Smooth muscle cell (in vitro differentiated cells): ENCODE measurements around the gene HOXB1. TPM values are rescaled to one million over a fixed set of nuclear protein-coding genes. Genes with fewer than 3 reads are reported as not detected.

Source experiments
- DNase-seq: peaks from one replicate; lab custom pipeline; 2025; ENCODE audit not compliant: unreplicated experiment; lab: John Stamatoyannopoulos, UW
- H2AFZ ChIP-seq: fragments of 200-600 bp; sonication (generic); 2 replicates; pipeline ENCODE4 v1.6.0; 2016; ENCODE audit warnings: antibody characterized with exemption, low read depth, mild to moderate bottlenecking
- H3F3A ChIP-seq: fragments of 200-600 bp; sonication (generic); 2 replicates; pipeline ENCODE4 v1.6.0; 2017; ENCODE audit warnings: antibody characterized with exemption, low read depth
- H3K27ac ChIP-seq: fragments of 200-600 bp; sonication (generic); 2 replicates; pipeline ENCODE4 v1.5.1; 2016; ENCODE audit warnings: low read depth, mild to moderate bottlenecking
- H3K27me3 ChIP-seq: fragments of 200-600 bp; sonication (generic); 2 replicates; pipeline ENCODE4 v1.6.1; 2016; ENCODE audit warnings: low read depth, mild to moderate bottlenecking
- H3K36me3 ChIP-seq: fragments of 200-600 bp; sonication (generic); 2 replicates; pipeline ENCODE4 v1.5.1; 2016; ENCODE audit warnings: low read depth
- H3K4me1 ChIP-seq: fragments of 200-600 bp; sonication (generic); 2 replicates; pipeline ENCODE4 v1.5.1; 2016; ENCODE audit warnings: low read depth
- H3K4me2 ChIP-seq: fragments of 200-600 bp; sonication (generic); 2 replicates; pipeline ENCODE4 v1.6.0; 2016; ENCODE audit warnings: mild to moderate bottlenecking
- H3K4me3 ChIP-seq: fragments of 200-600 bp; sonication (generic); 2 replicates; pipeline ENCODE4 v1.5.1; 2016; ENCODE audit warnings: mild to moderate bottlenecking
- H3K79me2 ChIP-seq: fragments of 200-600 bp; sonication (generic); 2 replicates; pipeline ENCODE4 v1.6.0; 2016; ENCODE audit warnings: low read depth, mild to moderate bottlenecking
- H3K9ac ChIP-seq: fragments of 200-600 bp; sonication (generic); 2 replicates; pipeline ENCODE4 v1.6.0; 2016; ENCODE audit warnings: low read depth
- H3K9me3 ChIP-seq: fragments of 200-600 bp; sonication (generic); replicated peaks from 2 replicates; pipeline ENCODE4 v1.5.1; 2016; ENCODE audit warnings: low read depth
- H4K20me1 ChIP-seq: fragments of 200-600 bp; sonication (generic); 2 replicates; pipeline ENCODE4 v1.6.0; 2016; ENCODE audit warnings: low read depth
- WGBS: methylation state at CpG from one replicate; pipeline ENCODE4 v1.1.7; 2016; ENCODE audit warnings: low lambda C conversion rate; 5-methylcytosine and 5-hydroxymethylcytosine counted together
- polyA plus RNA-seq: library from polyadenylated mRNA; unstranded; fragments of >200 nt; fragmentation: Nextera tagmentation; extraction: Ambion mirVana; gene quantifications from 2 replicates; pipeline ENCODE4 v1.2.1, GENCODE V29; 2016
- total RNA-seq: library from RNA; depleted of rRNA; stranded (reverse); fragments of >200 nt; gene quantifications from 2 replicates; pipeline ENCODE4 v1.2.3, GENCODE V29; 2014
- TF ChIP-seq, protein P1 (sequence below): fragments of 200-600 bp; sonication (generic); IDR thresholded peaks from 2 replicates; pipeline ENCODE4 v1.5.1; 2017; ENCODE audit warnings: borderline replicate concordance, mild to moderate bottlenecking, antibody characterized with exemption; ENCODE audit not compliant: insufficient read depth, poor library complexity, severe bottlenecking

HOXB1 gene
- total and polyA plus RNA-seq, 2 experiments from 2014 or later, result not detected

DNA sequence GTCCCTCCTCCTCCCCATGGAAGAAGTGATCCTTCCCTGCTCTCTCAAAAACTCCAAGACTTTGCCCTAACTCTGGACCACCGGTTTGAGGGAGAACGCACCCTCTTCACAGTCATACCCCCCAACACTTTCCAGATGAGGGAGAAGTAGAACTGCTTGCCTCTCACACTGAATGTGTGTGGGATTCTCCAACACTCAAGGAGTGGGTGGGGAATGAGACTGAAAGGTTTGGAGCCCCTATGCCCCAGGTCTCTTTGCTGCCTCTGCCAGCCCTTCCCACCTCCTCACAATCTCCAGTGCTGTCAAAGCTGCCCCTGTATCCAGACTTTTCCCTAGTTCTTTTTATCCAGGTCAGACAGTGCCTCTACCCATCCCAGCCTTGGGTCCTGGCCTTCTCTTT is 35.9 kb upstream of the HOXB1 start:
- DNase-seq, result no peak
- 44% methylated on average over 2 of the region's 2 CpGs for WGBS
- TF ChIP-seq, protein P1, sequence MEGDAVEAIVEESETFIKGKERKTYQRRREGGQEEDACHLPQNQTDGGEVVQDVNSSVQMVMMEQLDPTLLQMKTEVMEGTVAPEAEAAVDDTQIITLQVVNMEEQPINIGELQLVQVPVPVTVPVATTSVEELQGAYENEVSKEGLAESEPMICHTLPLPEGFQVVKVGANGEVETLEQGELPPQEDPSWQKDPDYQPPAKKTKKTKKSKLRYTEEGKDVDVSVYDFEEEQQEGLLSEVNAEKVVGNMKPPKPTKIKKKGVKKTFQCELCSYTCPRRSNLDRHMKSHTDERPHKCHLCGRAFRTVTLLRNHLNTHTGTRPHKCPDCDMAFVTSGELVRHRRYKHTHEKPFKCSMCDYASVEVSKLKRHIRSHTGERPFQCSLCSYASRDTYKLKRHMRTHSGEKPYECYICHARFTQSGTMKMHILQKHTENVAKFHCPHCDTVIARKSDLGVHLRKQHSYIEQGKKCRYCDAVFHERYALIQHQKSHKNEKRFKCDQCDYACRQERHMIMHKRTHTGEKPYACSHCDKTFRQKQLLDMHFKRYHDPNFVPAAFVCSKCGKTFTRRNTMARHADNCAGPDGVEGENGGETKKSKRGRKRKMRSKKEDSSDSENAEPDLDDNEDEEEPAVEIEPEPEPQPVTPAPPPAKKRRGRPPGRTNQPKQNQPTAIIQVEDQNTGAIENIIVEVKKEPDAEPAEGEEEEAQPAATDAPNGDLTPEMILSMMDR, result no peak
- H3K4me1 ChIP-seq, result peaks cover 10% of the 10 kb centered on the region
- H3K9me3 ChIP-seq, result no peaks in the 10 kb centered on the region
- no peak overlapping the region for H3K9ac ChIP-seq
- no peak overlapping the region for H3K4me3 ChIP-seq
- H3K27ac ChIP-seq, result no peak overlapping the region
- no peaks in the 10 kb centered on the region for H3F3A ChIP-seq
- H3K4me2 ChIP-seq, result no peak overlapping the region
- H4K20me1 ChIP-seq, result peaks cover 100% of the 10 kb centered on the region
- H3K27me3 ChIP-seq, result peaks cover 99% of the 10 kb centered on the region
- peaks cover 52% of the 10 kb centered on the region for H3K79me2 ChIP-seq
- no peak overlapping the region for H2AFZ ChIP-seq
- H3K36me3 ChIP-seq, result no peaks in the 10 kb centered on the region

GRCh38 chr17:48565925-48566710 is 35.3 kb upstream of the HOXB1 start:
- DNase-seq, result no peak
- Histone ChIP-seq H3K27ac (no peak overlapping the region), H3K27me3 (peaks cover 94% of the 10 kb centered on the region), H3K9ac (no peak overlapping the region), H3K79me2 (peaks cover 52% of the 10 kb centered on the region), H2AFZ (no peak overlapping the region), H3K9me3 (no peaks in the 10 kb centered on the region), H3K36me3 (no peaks in the 10 kb centered on the region), H3K4me3 (no peak overlapping the region), H4K20me1 (peaks cover 100% of the 10 kb centered on the region), H3K4me2 (no peak overlapping the region), H3F3A (no peaks in the 10 kb centered on the region), H3K4me1 (peaks cover 10% of the 10 kb centered on the region)
- TF ChIP-seq, protein P1, result no peak
- 76% methylated on average over 3 of the region's 4 CpGs for WGBS

GRCh38 chr17:48565022-48565554 is 34.3 kb upstream of the HOXB1 start:
- Histone ChIP-seq H3K4me2 (peak overlapping the region; percentile 89), H3K27ac (no peak overlapping the region), H2AFZ (no peak overlapping the region)

More at GRCh38 chr17:48565022-48565554, 34.3 kb upstream of the HOXB1 start:
- Histone ChIP-seq H3K27me3 (peaks cover 92% of the 10 kb centered on the region), H3K4me3 (no peak overlapping the region), H4K20me1 (peaks cover 100% of the 10 kb centered on the region), H3K9me3 (no peaks in the 10 kb centered on the region), H3K9ac (no peak overlapping the region), H3K4me1 (peaks cover 6% of the 10 kb centered on the region), H3K36me3 (no peaks in the 10 kb centered on the region), H3F3A (no peaks in the 10 kb centered on the region), H3K79me2 (peaks cover 45% of the 10 kb centered on the region)
- WGBS, result 70% methylated on average over 2 of the region's 2 CpGs
- TF ChIP-seq, protein P1, result no peak
- DNase-seq, result no peak
